AG10803 (cell line): ENCODE data around the gene KCNMA1.

Experiments
- DNase-seq: peaks from one replicate; pipeline ENCODE4 v3.0.0; 2010; ENCODE audit warnings: low read depth
- H3K4me3 ChIP-seq: 2 replicates; pipeline ENCODE4 v1.5.1; 2011; ENCODE audit warnings: mild to moderate bottlenecking, low read length, control low read depth
- TF ChIP-seq, protein P1 (sequence below): conservative IDR thresholded peaks from 2 replicates; pipeline ENCODE4 v1.5.1; 2011; ENCODE audit warnings: mild to moderate bottlenecking, low read length, control low read depth, inconsistent platforms

The KCNMA1 gene

DNA sequence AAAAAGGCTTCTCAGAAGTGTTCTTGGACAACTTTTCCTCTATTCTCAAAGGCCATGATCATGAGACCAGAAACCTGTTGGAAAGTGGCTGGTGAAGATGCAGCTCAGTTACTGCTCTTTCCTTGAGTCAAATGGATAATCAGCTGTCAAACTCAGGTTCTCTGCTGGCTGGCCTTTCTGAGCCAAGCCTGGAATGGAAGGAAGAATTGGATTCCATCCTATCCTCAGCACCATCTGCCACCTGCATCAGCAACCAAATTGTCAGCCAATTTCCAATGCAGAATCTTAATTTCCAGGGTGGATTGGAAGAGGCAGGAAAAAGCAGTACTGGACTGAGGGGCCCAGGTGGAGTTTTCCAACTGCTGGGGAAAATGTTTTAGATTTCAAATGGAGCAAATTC, 631.7 kb downstream of the KCNMA1 start:
- DNase-seq, result no peak
- TF ChIP-seq, protein P1, sequence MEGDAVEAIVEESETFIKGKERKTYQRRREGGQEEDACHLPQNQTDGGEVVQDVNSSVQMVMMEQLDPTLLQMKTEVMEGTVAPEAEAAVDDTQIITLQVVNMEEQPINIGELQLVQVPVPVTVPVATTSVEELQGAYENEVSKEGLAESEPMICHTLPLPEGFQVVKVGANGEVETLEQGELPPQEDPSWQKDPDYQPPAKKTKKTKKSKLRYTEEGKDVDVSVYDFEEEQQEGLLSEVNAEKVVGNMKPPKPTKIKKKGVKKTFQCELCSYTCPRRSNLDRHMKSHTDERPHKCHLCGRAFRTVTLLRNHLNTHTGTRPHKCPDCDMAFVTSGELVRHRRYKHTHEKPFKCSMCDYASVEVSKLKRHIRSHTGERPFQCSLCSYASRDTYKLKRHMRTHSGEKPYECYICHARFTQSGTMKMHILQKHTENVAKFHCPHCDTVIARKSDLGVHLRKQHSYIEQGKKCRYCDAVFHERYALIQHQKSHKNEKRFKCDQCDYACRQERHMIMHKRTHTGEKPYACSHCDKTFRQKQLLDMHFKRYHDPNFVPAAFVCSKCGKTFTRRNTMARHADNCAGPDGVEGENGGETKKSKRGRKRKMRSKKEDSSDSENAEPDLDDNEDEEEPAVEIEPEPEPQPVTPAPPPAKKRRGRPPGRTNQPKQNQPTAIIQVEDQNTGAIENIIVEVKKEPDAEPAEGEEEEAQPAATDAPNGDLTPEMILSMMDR, result no peak
- no peak overlapping the region for H3K4me3 ChIP-seq

DNA sequence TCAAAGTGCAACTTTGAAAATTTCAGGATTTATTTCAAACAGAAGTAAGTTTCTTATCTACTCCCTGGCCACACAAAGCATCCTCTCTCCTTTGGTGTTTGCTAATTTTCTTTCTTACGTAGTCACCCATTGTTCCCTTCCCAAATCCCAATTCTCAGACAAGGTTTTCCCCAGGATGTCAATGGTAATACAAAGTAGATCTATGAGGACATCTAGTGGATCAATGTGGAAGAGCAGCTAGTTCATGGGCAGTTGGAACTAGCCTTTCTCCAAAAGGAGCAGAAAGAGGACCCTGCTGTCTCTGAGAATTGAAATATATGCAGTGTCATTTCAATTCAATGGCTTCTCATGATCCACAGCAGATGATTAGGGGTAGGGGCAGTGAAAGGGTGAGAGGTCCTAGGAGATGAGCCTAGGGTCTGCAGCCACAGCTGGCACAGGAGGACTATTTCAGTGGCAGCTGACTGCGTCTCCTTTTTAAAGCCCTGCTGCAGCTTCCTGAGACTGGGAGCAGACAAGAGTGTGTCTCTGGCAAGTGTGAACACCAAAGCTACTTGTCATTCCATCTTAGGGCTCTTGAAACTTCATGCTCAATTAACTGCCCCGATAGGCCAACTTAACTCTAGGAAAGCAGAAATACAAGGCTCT, 632.6 kb downstream of the KCNMA1 start:
- TF ChIP-seq, protein P1, result peak; percentile 95
- DNase-seq, result peak; percentile 74

DNA sequence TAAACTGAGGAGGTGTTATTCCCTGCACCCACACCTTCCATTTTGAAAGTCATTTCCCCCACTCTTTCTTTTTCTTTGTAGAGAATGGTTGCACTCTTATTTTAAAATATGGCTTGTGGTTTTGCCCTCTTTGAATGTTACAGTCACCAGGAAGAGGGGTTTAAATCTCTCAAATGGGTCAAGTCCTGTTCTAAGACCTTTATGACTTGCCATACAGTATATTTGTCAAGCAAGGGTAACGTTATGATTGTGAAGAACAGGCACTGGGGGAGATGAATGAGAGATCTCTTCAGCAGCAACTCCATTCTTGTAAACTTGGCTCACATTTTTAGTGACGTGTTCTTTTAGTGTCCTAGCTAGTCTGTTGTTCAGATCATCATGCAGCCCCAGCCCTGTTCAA, 634.7 kb downstream of the KCNMA1 start:
- H3K4me3 ChIP-seq, result no peak overlapping the region
- TF ChIP-seq, protein P1, result no peak
- no peak for DNase-seq

More for the DNA sequence above, 632.6 kb downstream of the KCNMA1 start:
- no peak overlapping the region for H3K4me3 ChIP-seq

DNA sequence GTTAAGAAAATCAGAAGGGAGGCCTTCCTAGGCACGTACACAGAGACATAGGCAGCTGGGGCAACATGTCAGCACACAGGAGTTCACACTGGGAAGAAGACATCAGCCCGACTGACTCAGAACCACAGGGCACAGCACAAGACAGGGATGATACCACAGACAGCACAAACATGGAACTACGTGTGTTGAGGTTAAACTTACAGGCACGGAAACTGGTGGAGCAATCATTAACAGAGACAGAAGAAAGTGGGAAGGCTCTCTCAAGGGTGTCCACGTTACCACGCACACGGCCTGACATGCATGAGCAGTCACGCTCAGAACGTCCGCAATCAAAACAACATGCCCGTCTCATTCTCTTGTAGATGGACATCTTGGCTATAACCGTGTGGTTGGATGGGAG, 636.4 kb downstream of the KCNMA1 start:
- H3K4me3 ChIP-seq, result no peak overlapping the region
- TF ChIP-seq, protein P1, result no peak
- no peak for DNase-seq

DNA sequence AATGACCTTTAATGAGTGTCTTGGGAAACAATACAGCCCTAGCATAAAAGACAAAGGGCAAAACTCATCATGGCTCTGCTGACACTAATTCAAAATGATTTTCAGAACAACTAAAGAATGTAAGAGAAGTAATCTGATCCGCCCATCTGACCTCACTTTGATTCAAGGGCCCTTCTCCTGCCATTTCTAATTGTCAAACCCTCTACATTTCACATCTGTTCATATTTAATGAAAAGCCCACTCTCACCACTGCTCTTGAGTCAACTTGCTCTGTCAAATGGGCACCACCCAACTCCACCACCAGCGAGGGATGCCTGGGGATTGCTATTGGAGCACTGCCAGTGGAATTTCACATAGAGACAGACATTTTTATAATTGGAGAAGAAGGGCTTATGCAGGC, 639.2 kb downstream of the KCNMA1 start:
- no peak for DNase-seq
- H3K4me3 ChIP-seq, result no peak overlapping the region
- TF ChIP-seq, protein P1, result no peak

DNA sequence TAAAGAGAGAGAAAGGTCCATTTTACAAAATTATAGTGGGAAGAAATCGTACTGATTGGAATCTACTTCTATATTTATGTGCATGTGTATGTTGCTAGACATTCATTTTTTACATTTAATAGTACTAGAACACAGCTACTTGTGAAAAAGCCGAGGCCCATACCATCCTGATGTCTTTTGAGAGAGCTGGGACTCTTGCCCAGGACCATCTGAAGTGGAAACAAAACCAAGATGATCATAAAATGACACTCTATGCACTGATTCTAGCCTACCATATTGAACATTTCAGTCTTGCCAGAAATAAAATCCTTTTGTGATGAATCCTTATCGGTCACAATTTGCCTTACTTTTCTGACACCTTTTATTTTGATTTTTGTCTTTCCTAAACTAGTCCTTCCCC, 640.0 kb downstream of the KCNMA1 start:
- TF ChIP-seq, protein P1, result no peak
- no peak overlapping the region for H3K4me3 ChIP-seq
- no peak for DNase-seq

DNA sequence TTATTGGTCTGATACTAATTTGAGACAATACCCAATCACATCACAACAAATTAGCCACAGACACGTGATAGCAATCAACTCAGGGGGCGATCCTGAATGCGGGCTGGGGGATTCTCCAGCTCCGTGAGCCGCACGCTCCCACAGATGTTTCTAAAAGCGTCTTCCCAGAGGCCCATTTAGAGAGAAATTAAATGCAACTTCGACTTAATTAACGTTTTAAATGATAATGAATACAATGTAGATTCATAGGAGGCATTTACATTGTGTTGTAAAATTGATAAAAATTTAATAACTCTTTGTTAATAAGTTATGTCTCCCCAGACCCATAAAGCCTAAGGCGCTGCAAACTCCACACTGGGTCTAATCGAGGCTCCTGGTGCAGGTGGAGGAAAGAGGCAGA, 642.6 kb downstream of the KCNMA1 start:
- TF ChIP-seq, protein P1, result no peak
- DNase-seq, result no peak
- no peak overlapping the region for H3K4me3 ChIP-seq
